Large intestine (tissue), 3 donors: Measurements from ENCODE around the gene SPATA1. TPM values are rescaled to one million over a fixed set of nuclear protein-coding genes. Genes with fewer than 3 reads are reported as not detected.
"Not testable (repeated sequence)": the region's sequence is repeated elsewhere in the genome, so short reads cannot be mapped to it uniquely, and the experiment has no call there.

Experiments
- DNase-seq, 2 donors: peaks; one replicate each; pipeline versions ENCODE4 v3.0.0 to v3.0.0-alpha.2; 2013
- H3K27ac ChIP-seq: one replicate; pipeline ENCODE4 v1.5.1; 2013; ENCODE audit warnings: low read length
- H3K27me3 ChIP-seq: 2 replicates; pipeline ENCODE4 v1.6.1; 2013; ENCODE audit warnings: low read length; ENCODE audit not compliant: control insufficient read depth, insufficient read depth
- H3K36me3 ChIP-seq: 2 replicates; pipeline ENCODE4 v1.6.1; 2013; ENCODE audit warnings: low read length; ENCODE audit not compliant: control insufficient read depth, insufficient read depth
- H3K4me1 ChIP-seq: one replicate; pipeline ENCODE4 v1.6.1; 2013; ENCODE audit warnings: low read length; ENCODE audit not compliant: control insufficient read depth, insufficient read depth
- H3K4me3 ChIP-seq: one replicate; pipeline ENCODE4 v1.5.1; 2013; ENCODE audit warnings: low read length
- H3K9me3 ChIP-seq: one replicate; pipeline ENCODE4 v1.6.1; 2013; ENCODE audit warnings: mild to moderate bottlenecking, low read depth, low read length, moderate library complexity; ENCODE audit not compliant: control insufficient read depth
- WGBS: methylation state at CpG from one replicate; pipeline ENCODE4 v1.1.5; 2013; ENCODE audit warnings: low lambda C conversion rate; ENCODE audit not compliant: insufficient coverage; 5-methylcytosine and 5-hydroxymethylcytosine counted together
- polyA plus RNA-seq: library from polyadenylated mRNA; unstranded; fragments of 120-200 nt; gene quantifications from one replicate; pipeline ENCODE4 v1.2.1, GENCODE V29; 2013

The SPATA1 gene
- polyA plus RNA-seq, 1 donor: 4.5 TPM

- H3K36me3 ChIP-seq: no peaks in the 10 kb centered on the region
- no peak for DNase-seq
- H3K27ac ChIP-seq: no peak overlapping the region
- H3K9me3 ChIP-seq: peaks cover 4% of the 10 kb centered on the region
- H3K27me3 ChIP-seq: no peaks in the 10 kb centered on the region
- H3K4me3 ChIP-seq: no peak overlapping the region
- WGBS: no CpG with 5 or more reads among the region's 1 CpG
- H3K4me1 ChIP-seq: no peaks in the 10 kb centered on the region
Observed at GRCh38 chr1:84585803-84586202, 79.6 kb downstream of the SPATA1 start.

GRCh38 chr1:84587099-84587498 lies 80.9 kb downstream of the SPATA1 start:
- Histone ChIP-seq H3K36me3 (no peaks in the 10 kb centered on the region), H3K9me3 (peaks cover 4% of the 10 kb centered on the region), H3K4me1 (no peaks in the 10 kb centered on the region), H3K27me3 (no peaks in the 10 kb centered on the region), H3K27ac (no peak overlapping the region), H3K4me3 (no peak overlapping the region)
- DNase-seq: no peak
- WGBS: no CpG with 5 or more reads among the region's 3 CpGs

- H3K4me1 ChIP-seq, DNase-seq, H3K27ac ChIP-seq, H3K36me3 ChIP-seq, H3K9me3 ChIP-seq, H3K27me3 ChIP-seq, H3K4me3 ChIP-seq: not testable (repeated sequence)
- 80% methylated on average over 1 of the region's 2 CpGs for WGBS
Observed at GRCh38 chr1:84594959-84595358, 88.8 kb downstream of the SPATA1 start.

- H3K9me3 ChIP-seq: no peaks in the 10 kb centered on the region
- no peaks in the 10 kb centered on the region for H3K4me1 ChIP-seq
- no peak overlapping the region for H3K27ac ChIP-seq
- 100% methylated on average over 1 of the region's 1 CpG for WGBS
- no peaks in the 10 kb centered on the region for H3K27me3 ChIP-seq
- H3K4me3 ChIP-seq: no peak overlapping the region
- H3K36me3 ChIP-seq: no peaks in the 10 kb centered on the region
- DNase-seq: no peak
Observed at GRCh38 chr1:84597011-84597410, 90.8 kb downstream of the SPATA1 start.

GRCh38 chr1:84598418-84598817 lies 92.2 kb downstream of the SPATA1 start:
- H3K27me3 ChIP-seq: no peaks in the 10 kb centered on the region
- WGBS: no CpG with 5 or more reads among the region's 3 CpGs

DNA sequence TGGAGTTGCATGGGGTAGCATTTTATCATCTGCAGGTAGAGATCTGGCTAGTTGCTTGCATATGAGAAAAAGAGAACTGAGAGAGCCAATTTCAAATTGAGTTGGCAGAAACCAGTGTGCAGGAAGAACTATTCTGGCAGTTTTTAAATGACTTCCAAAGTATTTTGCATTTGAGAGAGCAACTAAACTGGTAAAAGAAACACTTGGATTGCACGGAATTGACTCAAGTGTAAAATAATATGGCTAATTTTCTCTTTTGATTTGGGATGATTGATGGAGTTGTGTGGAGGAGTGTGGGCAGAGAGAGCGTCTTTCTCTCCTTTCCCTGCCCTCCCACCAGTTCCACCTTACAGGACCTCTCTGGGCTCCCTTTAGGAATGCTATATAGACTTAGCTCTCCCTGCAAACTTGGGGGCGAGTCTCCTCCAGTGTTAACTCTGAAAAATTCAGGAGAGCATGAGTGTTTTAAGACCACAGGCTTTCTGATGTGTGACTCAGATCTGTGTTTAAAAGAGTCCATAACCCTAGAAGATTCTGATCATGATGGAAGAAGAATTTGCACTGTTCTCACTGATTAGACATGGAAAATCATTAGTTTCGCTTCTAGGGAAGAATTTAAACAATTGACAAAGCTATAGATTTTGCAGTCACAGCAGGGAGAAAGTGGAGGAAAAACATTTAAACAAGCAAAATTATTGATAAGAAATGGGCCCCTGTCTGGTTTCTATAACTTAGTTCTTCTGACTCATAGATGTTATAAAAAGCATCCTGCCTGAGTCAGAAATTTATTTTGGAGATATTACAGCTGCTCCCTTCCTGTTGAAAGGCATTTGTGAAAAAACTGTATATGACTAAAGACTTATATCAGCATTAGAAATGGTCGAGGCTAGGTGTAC lies 92.9 kb downstream of the SPATA1 start:
- Histone ChIP-seq H3K27ac (no peak overlapping the region), H3K4me3 (no peak overlapping the region), H3K27me3 (no peaks in the 10 kb centered on the region), H3K9me3 (no peaks in the 10 kb centered on the region), H3K4me1 (no peaks in the 10 kb centered on the region), H3K36me3 (no peaks in the 10 kb centered on the region)
- DNase-seq: no peak
- WGBS: 83% methylated on average over 2 of the region's 5 CpGs

More at GRCh38 chr1:84598418-84598817, 92.2 kb downstream of the SPATA1 start:
- H3K4me1 ChIP-seq: no peaks in the 10 kb centered on the region
- H3K4me3 ChIP-seq: no peak overlapping the region
- H3K36me3 ChIP-seq: no peaks in the 10 kb centered on the region
- no peak overlapping the region for H3K27ac ChIP-seq
- no peaks in the 10 kb centered on the region for H3K9me3 ChIP-seq
- DNase-seq: no peak

- H3K27ac ChIP-seq: no peak overlapping the region
- no peak overlapping the region for H3K4me3 ChIP-seq
- WGBS: no CpG with 5 or more reads among the region's 5 CpGs
- no peak for DNase-seq
- H3K36me3 ChIP-seq: no peaks in the 10 kb centered on the region
- H3K27me3 ChIP-seq: no peaks in the 10 kb centered on the region
- H3K4me1 ChIP-seq: no peaks in the 10 kb centered on the region
- H3K9me3 ChIP-seq: peaks cover 8% of the 10 kb centered on the region
Observed at GRCh38 chr1:84600796-84601195, 94.6 kb downstream of the SPATA1 start.

- Histone ChIP-seq H3K4me3 (no peak overlapping the region), H3K27me3 (no peaks in the 10 kb centered on the region), H3K4me1 (no peaks in the 10 kb centered on the region), H3K27ac (no peak overlapping the region), H3K36me3 (no peaks in the 10 kb centered on the region), H3K9me3 (peaks cover 9% of the 10 kb centered on the region)
- no CpG with 5 or more reads among the region's 2 CpGs for WGBS
- no peak for DNase-seq
Observed at GRCh38 chr1:84603223-84603622, 97.0 kb downstream of the SPATA1 start.

- DNase-seq: no peak
- WGBS: 80% methylated on average over 1 of the region's 15 CpGs
- Histone ChIP-seq H3K9me3 (peaks cover 9% of the 10 kb centered on the region), H3K4me3 (no peak overlapping the region), H3K4me1 (no peaks in the 10 kb centered on the region), H3K27me3 (no peaks in the 10 kb centered on the region), H3K27ac (no peak overlapping the region), H3K36me3 (no peaks in the 10 kb centered on the region)
Observed at GRCh38 chr1:84603941-84604830, 98.0 kb downstream of the SPATA1 start.

GRCh38 chr1:84605157-84605556 lies 99.0 kb downstream of the SPATA1 start:
- no CpG with 5 or more reads among the region's 1 CpG for WGBS
- H3K9me3 ChIP-seq: peaks cover 9% of the 10 kb centered on the region
- H3K27me3 ChIP-seq: no peaks in the 10 kb centered on the region
- H3K4me1 ChIP-seq: no peaks in the 10 kb centered on the region
- no peak overlapping the region for H3K4me3 ChIP-seq
- H3K36me3 ChIP-seq: no peaks in the 10 kb centered on the region
- no peak for DNase-seq
- no peak overlapping the region for H3K27ac ChIP-seq
